Uterus (tissue), 2 donors: Measurements from ENCODE around the gene SPATS2L.

Experiments used
- CTCF ChIP-seq, 4 experiments: fragments of 200-600 bp in 2 of 4; fragments of 450-650 bp in 2 of 4; sonication (generic) in 2 of 4; IDR thresholded peaks; one replicate each; pipeline ENCODE4 v1.5.1; 2016 to 2019; ENCODE audit warnings: antibody characterized with exemption in 4 of 4, mild to moderate bottlenecking in 2 of 4, moderate library complexity in 1 of 4
- POLR2A ChIP-seq, 2 donors: fragments of 450-650 bp; IDR thresholded peaks; one replicate each; pipeline ENCODE4 v1.6.1; 2016; ENCODE audit warnings: antibody characterized with exemption in 2 of 2, mild to moderate bottlenecking in 1 of 2, moderate library complexity in 1 of 2

DNA sequence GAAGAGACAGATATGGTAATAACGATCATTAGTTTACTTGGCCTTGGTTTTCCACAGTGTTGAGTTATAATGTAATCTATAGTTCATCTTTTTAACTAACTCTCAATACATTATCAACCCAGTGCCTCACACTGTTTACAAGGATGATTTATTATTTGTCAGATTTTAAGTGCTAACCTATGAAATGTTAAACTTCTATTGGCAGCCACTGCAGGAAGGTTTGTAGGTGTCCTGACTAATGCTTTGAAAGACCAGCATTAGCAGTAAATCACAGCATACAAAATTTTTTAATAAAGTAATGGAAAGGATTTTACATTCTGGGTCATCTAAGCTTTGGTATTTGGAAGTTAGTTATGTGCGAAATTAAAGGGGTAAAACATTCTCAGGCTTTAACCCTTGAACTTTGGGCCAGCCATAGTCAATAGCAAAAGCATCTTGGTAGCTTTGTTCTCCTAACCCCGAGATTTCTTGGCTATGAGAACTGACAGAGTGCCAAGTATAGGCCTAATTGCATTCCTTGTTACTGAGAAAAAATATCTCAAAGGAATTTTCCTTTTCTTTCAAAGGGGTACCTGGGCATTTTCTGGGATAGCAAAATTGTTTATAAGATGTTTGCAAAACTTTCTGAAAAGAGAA lies 30.6 kb downstream of the SPATS2L start:
- TF ChIP-seq CTCF (IDR thresholded peaks at IDR 0.05) (no peak), POLR2A (IDR thresholded peaks at IDR 0.05) (no peak)
